GM20431 (cell line): ENCODE data around the gene XYLT1.

Experiments used
- in situ Hi-C: fragments of 300-500 bp; cut with MseI, MboI; formaldehyde crosslinking; loops from one replicate; pipeline ENCODE4 v1.15.0; 2020; ENCODE audit warnings: low sequenced_read_pairs; ENCODE audit not compliant: unreplicated experiment

The XYLT1 gene

DNA sequence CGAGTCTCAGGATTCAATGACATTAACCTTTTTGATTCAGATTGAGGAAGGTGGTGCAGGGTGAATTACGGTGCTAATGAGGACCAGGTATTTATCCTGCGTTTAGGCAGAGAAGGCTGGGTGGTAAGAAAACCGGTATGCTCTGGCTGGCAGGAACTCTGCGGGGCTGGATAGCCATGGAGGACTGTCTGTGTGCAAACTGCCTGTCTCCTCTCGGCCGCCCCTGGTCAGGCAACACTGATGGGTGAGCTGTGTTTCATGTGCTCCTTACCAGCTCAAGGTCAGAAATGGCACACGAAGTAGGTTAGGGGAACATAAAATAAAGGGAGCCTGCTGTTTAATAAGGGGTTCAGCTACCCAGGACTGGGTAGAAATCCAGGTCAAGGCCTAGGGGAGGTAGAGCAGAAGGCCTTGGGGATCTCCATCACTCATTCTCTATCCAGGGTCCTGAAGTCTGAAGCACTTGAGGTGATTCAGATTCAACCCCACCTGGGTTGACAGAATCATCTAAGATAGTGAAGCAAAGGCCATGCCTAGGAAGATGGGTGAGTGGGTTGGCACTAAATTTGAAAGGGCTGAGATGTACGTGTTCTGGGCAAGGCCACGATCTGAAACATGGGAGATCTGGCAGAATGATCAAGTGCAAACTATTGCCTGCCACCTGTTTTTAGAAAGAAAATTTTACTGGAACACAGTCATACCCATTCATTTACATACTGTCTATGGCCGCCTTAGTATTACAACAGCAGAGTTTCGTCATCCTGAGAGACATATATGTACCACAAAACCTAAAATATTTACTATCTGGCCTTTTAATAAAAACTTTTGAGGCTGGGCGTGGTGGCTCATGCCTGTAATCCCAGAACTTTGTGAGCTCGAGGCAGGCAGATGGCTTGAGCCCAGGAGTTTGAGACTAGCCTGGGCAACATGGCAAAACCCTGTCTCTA is 292.5 kb downstream of the XYLT1 start:
- in situ Hi-C loops: no loop called here

DNA sequence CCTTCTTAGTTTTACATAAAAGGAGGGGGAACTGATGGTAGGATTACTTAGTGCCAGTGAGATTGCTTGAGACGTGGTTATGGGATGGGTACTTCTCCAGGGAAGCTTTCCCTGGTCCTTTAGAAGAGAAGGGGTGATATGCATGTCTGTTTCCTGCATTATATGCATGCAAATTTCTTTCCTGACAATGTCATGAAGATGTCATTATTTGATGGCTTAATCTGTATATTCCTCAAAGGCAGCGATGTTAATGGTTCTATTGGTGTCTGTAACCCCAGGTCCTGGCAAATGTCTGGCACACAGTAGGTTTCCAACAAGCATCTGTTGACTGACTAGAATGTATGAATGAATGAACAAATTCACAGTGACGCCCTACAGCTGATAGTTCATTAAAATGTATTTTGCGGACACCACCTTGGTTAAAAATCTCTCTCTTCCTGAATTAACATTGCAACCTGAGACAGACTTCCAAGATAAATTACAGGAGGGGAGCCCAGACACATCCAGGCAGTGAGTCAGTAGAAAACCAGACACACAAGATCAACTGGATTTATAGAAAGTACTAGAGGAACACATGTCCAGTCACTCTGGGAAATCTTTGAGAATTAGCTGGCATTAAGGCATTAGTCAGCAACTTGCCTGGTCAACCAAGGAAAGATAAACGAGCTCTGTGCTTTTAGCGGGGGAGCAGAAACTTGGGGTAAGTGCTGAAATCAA is 293.4 kb downstream of the XYLT1 start:
- in situ Hi-C loops: no loop called here

DNA sequence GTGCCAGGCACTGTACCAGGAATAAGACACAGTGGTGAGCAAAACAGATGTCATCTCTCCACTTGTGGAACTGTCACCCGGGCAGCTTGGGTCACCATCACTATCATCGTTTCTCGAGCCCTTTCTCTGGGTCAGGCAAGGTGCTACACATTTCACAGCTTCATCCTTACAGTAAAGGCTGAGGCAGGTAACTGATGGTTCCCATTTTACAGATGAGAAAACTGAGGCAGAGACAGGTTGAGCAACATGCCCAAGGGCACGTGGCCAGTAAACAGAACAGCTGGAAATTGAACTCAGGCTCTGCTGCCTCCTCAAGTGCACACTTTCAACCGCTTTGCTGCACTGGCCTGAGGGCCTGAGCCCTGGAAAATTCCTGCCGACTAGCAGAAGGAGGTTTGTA is 294.6 kb downstream of the XYLT1 start:
- in situ Hi-C loops: no loop called here

DNA sequence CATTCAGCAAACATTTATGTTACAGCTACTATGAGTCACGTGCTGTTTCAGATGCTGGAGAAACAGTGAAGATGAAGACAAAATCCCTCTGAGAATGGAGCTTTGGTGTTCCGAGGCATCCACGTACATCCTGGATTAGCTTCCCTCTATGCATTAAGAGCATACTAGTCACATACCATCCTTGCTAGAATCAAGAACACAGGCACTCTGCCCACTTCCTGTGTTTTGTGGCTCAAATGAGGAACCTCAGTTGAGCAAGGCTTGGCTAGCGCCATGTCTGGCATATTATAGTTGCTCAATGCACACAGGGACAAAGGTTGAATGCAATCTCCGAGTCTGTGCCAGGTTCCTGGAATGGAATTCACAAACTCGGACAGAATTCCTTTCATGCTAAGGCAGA is 297.5 kb downstream of the XYLT1 start:
- in situ Hi-C loops: no loop called here

DNA sequence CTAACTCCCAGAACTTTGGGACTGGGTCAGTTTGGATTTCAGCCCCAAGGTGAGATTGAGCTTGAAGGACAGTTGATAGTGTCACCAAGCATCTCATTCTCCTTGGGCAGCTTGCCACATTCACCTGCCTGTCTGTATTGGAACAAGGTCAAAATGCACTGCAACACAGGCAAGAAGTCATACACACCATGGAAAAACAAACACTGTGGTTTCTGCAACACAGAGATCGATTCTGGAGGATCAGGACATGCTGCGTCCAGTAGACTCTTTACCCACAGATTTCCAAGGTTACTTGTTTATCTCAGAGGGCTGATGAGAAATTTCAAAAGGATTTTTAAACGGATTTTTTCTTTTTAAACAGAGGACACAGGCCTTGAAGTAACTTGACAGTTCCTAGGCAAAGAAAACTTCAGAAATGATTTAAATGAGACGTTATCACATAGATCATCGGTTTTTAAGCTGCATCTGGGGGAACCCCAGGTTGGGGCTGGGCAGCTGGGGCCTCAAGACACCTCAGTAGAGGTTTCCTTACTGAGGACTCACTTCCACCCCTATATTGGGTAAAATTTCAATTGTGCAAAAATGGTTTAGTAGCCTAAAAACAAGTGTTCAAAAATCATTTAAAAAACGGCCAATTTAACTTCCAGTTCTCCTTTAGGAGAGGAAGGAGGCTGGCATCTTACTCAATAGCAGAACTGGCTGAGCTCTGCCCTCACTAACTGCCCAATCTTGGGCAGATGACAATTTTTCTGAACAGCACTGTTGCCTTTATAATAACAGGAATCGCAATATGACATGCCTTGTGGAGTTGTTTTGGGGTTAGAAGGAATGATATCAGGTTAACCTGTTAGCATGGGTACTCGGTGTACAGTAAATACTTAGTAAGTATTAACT is 299.3 kb downstream of the XYLT1 start:
- in situ Hi-C loops: no loop called here

DNA sequence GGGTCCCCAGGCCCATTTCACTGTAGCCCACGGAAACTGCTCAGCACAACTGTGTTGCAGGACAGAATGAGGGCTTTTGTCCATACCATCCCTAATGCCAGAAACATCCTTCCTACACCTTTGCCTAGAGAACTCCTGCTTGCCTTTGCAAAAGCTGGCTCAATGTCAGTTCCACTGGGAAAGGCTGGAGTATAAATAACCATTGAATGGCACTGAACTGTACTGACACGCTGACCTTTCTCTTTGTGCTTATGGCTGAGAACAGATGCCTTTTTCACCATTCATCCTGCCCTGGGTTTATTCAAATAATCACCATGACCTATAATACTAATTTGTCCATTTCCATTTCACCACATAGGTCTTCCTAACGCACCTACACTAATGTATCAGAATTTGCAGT is 300.3 kb downstream of the XYLT1 start:
- in situ Hi-C loops: no loop called here

DNA sequence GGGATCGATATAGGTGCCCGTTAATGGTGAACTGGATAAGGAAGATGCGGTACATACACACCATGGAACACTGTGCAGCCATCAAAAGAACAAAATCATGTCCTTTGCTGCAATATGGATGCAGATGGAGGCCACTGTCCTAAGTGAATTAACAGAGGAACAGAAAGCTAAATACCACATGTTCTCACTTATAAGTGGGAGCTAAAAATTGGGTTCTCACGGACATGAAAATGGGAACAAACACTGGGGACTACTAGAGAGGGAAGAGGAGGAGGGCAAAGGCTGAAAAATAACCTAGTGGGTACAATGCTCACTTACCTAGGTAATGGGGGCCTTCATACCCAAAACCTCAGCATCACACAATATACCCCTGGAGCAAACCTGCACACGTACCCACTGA is 302.6 kb downstream of the XYLT1 start:
- in situ Hi-C loops: no loop called here

DNA sequence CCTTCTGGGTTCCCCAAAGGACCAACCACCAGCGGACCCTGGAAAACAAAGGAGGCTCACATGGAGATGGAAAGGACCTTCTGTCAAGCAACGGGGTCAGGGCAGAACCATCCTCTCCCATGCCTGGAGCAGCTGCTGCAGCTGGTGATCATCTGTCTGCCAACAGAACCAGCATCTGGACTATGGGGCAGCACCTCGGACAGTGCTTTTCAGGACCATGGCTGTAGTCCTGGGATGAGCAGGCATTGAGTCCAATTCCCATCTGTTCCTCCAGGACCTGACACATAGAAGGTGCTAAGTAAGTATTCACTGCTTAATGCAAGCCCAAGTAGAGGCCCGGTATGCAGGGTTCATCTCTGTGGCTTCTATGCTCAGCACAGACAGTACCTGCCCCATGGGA is 304.7 kb downstream of the XYLT1 start:
- in situ Hi-C loops: no loop called here

DNA sequence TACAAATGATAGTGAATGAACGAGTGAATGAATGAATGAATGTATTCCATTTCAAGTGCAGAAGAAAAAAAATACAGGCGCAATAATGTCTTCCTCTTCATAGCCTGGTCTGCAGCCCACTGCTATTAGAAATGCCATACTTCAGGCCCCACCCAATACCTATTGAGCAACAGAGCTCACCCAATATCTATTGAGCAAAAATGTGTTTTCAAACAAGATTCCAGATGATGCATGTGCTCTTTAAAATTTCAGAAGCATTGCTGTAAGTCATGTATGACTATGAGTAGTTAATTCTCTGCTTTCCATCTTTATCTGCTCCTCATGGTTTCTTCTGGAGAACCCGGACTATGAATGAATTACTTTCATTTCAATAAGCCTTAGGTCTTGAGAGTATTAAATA is 308.2 kb downstream of the XYLT1 start:
- in situ Hi-C loops: no loop called here

DNA sequence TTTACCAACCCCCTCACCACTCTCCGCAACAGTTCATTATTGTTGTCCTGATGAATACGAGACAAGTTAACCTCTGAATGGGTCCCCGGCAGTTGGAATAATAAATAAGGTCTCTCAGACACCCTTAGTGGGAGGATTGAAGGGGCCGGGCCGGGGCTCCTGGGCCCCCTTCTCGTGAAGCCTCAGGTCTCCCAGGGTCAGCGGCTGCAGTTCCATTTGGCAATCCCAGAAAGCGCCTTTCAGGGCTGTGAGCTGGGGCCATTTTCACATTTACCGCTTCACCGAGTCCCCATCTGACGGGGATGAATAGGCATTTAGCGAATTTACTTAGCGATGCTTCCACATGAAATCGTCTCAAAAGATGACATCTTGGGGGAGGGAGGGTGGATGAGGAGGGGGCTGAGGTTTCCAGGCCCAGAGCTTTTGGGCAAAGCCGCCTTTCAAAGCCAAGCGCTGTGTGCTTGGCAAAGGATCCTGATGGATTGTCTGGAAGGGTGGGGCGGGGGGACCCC is 309.8 kb downstream of the XYLT1 start:
- in situ Hi-C loops: no loop called here

DNA sequence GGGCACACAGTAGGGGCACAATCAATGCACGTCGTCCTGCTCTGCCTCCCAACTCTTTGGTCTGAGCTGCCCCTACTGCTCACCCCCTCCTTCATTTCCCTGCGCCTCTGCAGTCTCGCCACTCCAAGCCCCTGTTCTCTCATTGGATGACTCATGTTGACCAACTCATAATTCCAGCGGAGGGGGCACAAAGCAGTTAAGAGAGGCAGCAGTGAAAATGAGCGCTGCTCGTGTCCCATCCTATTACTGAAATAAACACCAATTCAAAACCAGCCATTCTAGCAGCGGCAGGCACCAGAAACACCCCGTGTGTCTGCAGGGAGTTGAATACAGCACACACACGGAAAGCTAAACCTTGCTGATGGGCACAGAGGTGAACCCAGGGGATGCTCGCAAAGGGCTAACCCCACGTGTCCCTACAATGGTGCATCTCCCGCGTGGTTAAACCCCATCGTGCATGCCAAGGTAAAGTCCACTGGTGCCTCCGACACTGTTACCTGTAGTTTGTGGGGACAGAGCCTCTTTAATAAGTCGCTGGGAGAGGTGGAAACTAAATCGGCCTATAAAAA is 310.4 kb downstream of the XYLT1 start:
- in situ Hi-C loops: no loop called here

DNA sequence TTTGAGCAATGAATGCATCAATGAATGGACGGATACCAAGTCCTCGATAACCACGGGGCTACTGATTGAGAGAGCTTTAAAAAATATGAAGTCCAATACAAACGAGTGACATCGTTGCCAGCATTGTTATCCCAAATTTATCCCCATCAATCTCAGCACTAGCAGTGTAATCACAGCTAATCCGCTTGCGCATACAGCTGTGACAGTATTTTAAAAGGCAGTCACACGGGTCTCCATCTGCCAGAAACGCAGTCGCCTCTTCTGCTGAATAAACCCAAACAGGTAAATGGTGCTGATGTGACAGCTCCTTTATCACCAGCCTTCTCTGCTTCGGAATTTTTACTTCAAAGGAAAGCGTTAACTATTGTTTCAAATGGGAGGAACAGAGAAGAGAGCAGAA is 311.1 kb downstream of the XYLT1 start:
- in situ Hi-C loops: no loop called here

DNA sequence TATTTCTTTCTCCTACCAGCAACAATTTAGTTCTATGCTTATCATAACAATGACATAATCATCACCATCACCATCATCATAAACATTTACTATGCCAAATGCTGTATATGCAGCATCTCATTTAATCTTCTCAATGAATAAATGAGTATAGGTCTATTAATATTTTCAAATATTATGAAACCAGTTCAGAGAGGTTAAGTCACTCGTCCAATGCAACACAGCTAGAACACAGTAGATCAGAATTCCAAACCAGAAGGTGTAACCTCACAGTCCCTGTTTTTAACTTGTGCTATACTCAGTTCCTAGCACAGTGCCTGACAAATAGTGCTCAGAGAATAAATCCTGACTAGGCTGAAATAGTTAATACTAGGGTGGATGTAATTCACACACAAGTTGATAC is 314.8 kb downstream of the XYLT1 start:
- in situ Hi-C loops: no loop called here

DNA sequence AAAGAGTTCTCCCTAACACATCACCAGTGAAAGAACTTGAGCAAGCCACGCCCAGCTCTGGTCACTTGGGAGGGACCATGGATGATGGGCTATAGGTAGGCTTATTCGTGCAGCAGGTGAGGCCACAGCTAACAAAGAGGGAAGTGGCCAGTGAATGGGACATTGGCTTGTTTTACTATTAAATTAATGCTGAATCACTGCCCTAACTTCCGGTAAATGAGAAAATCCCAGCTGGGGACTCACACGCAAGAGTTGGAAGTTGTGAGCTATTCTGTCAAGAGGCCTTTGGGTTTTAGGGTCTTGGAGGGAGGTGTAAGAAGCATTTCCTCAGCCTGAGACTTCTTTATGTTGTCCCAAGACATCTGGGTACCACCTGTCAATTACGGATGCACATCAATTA is 315.3 kb downstream of the XYLT1 start:
- in situ Hi-C loops: no loop called here

DNA sequence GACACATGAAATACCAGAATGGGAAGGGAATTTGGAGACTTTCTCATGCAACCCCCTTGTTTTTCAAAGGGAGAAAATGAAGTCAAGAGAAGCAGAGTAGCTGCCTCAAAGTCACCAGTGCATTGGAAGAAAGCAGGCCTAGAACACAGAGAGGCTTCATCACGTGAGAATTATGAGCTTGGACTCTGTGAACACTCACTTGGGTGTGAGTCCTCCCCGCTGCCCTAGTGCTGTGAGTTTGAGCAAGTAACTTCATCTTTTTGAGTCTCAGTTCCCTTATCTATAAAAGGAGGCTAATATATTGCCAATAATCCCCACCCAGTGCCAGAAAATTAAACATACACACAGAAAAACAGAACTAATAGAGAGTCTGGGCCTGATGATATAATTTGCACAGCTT is 315.8 kb downstream of the XYLT1 start:
- in situ Hi-C loops: no loop called here

DNA sequence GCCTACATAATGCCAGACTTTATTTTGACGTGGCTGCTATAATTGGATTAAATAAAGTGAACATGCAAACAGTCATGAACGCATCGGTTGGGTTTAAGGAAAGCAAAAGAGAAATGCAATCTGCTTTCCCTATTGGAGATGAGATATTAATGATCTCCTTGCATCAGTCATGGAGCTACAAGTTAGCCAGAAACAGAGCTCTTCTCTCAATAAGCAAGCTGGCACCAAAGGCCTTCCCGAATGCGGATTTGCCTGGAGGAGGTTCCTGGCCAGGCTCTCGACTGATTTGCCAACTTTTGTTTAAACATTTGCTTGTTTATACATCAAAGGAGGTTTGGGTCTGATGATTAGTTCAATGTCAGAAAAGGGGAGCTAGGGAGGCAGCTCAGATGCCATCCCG is 318.4 kb downstream of the XYLT1 start:
- in situ Hi-C loops: no loop called here

DNA sequence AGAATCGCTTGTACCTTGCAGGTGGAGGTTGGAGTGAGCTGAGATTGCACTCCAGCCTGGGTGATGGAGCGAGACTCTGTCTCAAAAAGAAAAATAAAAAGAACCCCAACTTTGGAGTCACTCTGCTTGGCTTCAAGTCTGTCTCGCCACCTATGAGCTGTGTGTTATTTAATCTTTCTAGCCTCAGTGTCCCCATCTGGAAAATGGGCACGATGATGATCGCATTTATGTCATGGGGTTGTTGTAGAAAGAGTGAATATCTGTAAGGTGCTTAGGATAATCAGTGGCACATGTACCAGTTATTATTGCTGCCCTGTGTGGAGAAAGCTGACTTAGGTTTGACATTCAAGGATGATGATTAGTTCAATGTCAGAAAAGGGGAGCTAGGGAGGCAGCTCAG is 319.4 kb downstream of the XYLT1 start:
- in situ Hi-C loops: no loop called here

DNA sequence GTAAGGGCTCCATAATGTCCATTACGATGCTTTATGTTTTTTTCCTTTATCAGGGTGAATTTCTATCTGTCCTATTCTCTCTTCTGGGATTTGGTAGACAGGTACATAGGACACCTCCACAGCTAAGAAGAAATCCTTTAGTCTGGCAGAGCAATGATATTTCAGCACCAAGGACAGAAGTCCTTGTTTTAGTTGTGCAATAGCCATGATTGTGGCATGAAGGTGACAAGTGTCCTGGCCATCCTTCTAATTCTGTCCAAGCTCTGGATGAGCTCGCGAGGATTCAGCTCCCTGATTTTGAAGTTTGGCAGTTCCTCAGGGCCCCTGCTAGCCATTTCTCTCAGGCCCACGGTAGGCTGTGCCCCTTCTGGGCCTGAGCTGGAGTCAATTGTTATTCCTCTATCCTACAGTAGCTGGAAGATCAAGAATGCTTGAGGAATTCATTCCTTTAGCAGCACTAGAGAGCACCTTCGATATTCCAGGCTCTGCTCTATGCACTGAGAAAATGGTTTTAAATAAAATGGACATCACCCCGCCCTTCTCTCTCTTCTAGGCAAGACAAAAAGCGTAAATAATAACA is 320.8 kb downstream of the XYLT1 start:
- in situ Hi-C loops: no loop called here

DNA sequence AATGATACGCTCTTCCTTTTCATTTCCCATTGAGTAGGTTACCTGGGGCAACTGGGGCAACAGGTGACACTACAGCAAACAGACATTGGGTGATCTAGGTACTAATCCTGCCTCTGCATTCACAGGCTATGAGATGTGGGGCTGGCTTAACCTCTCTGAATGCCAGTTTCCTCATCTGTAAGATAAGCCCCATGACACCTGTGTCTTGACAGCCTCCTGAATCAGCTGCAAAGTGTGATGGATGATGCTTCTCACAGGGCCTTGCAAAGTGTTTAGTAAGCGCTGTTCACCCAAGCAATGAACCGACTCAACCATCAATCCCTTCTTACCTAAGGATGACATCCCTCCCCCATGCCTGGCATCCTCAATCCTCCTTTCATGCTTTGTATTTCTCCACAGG is 322.8 kb downstream of the XYLT1 start:
- in situ Hi-C loops: no loop called here

DNA sequence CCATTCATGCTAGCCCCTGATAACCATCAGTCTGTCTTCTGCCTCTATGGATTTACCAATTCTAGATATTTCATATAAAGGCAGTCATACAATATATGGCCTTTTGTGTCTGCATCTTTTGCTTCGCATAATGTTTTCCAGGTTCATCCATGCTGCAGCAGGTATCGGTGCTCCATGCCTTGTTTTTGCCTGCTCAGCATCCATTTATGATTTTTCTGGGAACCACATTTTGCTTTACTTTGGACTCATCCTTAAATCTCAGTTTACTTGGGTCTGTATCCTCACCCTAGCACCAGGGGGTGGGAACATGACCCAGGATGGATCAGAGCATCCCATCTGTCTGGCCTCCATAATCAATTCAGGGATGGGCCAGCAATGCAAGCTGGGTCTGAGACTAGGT is 325.7 kb downstream of the XYLT1 start:
- in situ Hi-C loops: no loop called here
